ENCODE data around the gene PCDHB12. TPM values are rescaled to one million over a fixed set of nuclear protein-coding genes. Genes with fewer than 3 reads are reported as not detected.
"Not testable (repeated sequence)": the region's sequence is repeated elsewhere in the genome, so short reads cannot be mapped to it uniquely, and the experiment has no call there.

Gene PCDHB12
- total RNA-seq, result 1 to 10 TPM; 1.0 to 3.1 (median 2.3) TPM

- TF ChIP-seq CTCF (IDR thresholded peaks at IDR 0.05; ENCODE audit: low read depth), result no peak
Observed at GRCh38 chr5:141208478-141208877, at the start of gene PCDHB12. PCDHB12 (plus strand) TSS chr5:141208719; CDS start chr5:141208908, 189 bp downstream.

GRCh38 chr5:141172381-141173204, 35.9 kb upstream of the PCDHB12 start, which contains the start of gene PCDHB7:
PCDHB7 (plus strand) TSS chr5:141172644; CDS start chr5:141172836, 192 bp downstream.
- no peak for TF ChIP-seq CTCF (IDR thresholded peaks at IDR 0.05; ENCODE audit: low read depth)

- no peak for TF ChIP-seq CTCF (IDR thresholded peaks at IDR 0.05; ENCODE audit: low read depth)
Observed at GRCh38 chr5:141175933-141176332, 32.6 kb upstream of the PCDHB12 start.

- not testable (repeated sequence) for TF ChIP-seq CTCF (IDR thresholded peaks at IDR 0.05; ENCODE audit: low read depth)
Observed at GRCh38 chr5:141177577-141178191, 30.8 kb upstream of the PCDHB12 start, which contains the start of gene PCDHB8. PCDHB8 (plus strand) TSS chr5:141177790; CDS start chr5:141178035, 245 bp downstream.

GRCh38 chr5:141180313-141180712, 28.2 kb upstream of the PCDHB12 start:
- no peak for TF ChIP-seq CTCF (IDR thresholded peaks at IDR 0.05; ENCODE audit: low read depth)

- TF ChIP-seq CTCF (IDR thresholded peaks at IDR 0.05; ENCODE audit: low read depth), result no peak
Observed at GRCh38 chr5:141182248-141182647, 26.3 kb upstream of the PCDHB12 start, which contains the start of gene PCDHB16. PCDHB16 (plus strand) TSS chr5:141182387; CDS start chr5:141182560, 173 bp downstream.

GRCh38 chr5:141186897-141187512, 21.5 kb upstream of the PCDHB12 start, which contains the start of gene PCDHB9:
PCDHB9 (plus strand) TSS chr5:141187161; CDS start chr5:141187319, 158 bp downstream.
- no peak for TF ChIP-seq CTCF (IDR thresholded peaks at IDR 0.05; ENCODE audit: low read depth)

All from subcutaneous adipose tissue (tissue), 4 donors.